Measurements from ENCODE around the gene HYLS1.

The HYLS1 gene

DNA sequence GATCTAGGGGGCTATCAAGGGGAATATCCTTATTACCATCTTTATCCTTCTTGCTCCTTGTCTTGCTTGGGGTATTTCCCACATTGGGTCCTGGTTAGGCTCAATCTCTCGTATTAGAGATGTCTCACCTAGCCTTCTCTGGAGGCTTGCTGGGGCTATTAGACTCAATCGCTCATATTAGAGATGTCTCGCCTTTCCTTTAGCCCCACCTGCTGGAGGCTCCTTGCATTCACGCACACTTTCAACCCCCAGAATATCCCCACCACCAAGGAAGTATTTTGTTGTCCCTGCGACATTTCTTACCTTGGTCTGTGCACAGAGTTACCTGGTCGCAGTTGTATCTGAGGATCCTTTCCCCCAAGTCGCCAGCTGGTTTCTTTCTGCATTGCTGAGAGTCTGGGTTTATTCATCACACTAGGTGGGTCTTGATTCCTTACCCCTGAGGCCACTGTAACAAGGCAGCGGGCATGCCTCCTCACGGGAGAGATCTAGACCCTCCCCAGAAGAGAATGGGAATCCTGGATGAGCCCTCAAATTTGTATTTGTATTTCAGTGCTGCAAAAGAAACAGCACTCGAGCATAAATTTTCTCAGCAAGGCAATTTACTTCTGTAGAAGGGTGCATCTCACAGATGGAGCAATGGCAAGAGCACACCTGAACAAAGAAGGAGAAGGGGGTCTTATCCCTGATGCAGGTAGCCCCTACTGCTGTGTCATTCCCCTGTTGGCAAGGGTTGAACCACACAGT lies 15.9 kb upstream of the HYLS1 start:
- no peak overlapping the region for H3K4me3 ChIP-seq (ENCODE audit: control insufficient read depth, low read depth, low read length)
- TF ChIP-seq, protein P1, sequence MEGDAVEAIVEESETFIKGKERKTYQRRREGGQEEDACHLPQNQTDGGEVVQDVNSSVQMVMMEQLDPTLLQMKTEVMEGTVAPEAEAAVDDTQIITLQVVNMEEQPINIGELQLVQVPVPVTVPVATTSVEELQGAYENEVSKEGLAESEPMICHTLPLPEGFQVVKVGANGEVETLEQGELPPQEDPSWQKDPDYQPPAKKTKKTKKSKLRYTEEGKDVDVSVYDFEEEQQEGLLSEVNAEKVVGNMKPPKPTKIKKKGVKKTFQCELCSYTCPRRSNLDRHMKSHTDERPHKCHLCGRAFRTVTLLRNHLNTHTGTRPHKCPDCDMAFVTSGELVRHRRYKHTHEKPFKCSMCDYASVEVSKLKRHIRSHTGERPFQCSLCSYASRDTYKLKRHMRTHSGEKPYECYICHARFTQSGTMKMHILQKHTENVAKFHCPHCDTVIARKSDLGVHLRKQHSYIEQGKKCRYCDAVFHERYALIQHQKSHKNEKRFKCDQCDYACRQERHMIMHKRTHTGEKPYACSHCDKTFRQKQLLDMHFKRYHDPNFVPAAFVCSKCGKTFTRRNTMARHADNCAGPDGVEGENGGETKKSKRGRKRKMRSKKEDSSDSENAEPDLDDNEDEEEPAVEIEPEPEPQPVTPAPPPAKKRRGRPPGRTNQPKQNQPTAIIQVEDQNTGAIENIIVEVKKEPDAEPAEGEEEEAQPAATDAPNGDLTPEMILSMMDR (IDR thresholded peaks at IDR 0.05; ENCODE audit: control insufficient read depth, insufficient read depth, low read depth, low read length, missing control alignments), result peak; percentile 67
- DNase-seq (ENCODE audit: low read depth), result no peak

DNA sequence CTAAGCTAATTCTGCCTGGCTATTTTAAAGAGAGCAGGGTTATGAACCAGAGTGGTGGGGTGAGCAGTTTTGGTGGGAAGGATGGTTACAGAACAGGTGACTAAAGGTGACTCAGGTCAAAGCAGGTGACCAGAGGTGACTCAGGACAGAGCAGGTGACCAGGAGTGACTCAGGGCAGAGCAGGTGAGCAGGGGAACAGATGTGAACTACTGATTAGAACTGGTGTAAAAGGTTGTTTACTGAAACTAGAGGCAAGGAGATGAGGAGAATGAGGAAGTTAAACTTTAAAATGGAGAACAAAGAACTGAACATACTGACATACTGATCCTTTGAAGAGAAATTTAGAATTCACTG lies 15.4 kb upstream of the HYLS1 start:
- TF ChIP-seq, protein P1 (IDR thresholded peaks at IDR 0.05; ENCODE audit: control insufficient read depth, insufficient read depth, low read depth, low read length, missing control alignments), result no peak
- no peak overlapping the region for H3K4me3 ChIP-seq (ENCODE audit: control insufficient read depth, low read depth, low read length)
- no peak for DNase-seq (ENCODE audit: low read depth)

DNA sequence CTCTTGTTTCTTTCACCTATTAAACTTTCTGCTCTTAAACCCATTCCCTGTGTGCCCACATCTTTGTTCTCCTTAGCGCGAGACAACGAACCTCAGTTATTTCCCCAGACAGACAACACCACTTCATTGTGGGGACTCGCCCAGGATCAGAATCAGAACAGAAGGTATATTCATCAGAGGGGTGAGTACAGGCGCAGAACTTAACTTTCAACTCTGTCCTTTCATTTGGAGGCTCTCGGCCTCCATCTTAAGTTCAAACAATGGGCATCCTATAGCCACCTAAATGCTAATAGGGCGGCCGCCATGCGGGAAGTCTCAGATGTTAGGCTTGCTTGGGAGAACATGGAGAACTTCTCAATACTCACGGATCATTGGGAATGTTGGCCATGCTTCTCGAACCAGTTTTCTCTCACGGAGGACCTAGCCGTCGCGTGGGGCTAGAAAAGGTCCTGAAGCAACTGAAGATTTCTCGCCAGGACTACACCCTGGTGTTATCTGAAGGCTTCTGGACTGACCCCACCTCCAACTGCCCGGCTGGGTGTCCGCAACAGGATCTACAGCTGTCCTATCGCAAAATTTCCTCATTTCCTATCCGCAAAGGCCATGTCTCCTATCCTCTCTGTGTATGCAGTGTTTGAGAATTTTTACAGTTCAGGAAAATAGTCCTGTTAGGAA lies 13.4 kb upstream of the HYLS1 start:
- H3K4me3 ChIP-seq (ENCODE audit: control insufficient read depth, low read depth, low read length), result no peak overlapping the region
- DNase-seq (ENCODE audit: low read depth), result no peak
- TF ChIP-seq, protein P1 (IDR thresholded peaks at IDR 0.05; ENCODE audit: control insufficient read depth, insufficient read depth, low read depth, low read length, missing control alignments), result no peak

DNA sequence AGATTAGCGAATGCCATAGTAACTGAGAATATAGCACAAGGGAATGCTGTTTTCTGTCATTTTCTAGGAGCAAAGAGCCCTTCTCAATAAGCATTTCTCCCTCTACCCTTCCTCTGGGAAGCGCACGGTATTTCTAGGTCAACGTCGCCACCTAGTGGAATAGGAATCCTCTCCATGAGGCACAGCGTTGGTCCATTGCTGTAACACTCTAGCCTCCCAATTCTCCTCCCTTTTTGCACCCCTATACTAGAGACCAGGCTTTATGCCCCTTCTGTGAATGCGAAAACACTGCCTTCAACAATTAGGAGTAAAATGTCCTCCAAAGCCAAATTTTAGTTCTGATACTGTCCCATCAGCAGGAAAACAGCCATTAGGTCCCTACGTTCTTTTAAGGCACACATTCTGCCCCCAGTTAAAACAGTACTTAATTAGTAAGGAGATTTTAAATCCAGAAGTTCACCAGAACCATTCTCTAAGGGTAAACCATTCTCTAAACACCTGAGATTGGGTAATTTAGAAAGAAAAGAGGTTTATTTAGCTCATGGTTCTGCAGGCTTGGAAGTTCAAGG lies 12.8 kb upstream of the HYLS1 start:
- H3K4me3 ChIP-seq (ENCODE audit: control insufficient read depth, low read depth, low read length), result no peak overlapping the region
- TF ChIP-seq, protein P1 (IDR thresholded peaks at IDR 0.05; ENCODE audit: control insufficient read depth, insufficient read depth, low read depth, low read length, missing control alignments), result peak; percentile 84
- peak; percentile 17 for DNase-seq (ENCODE audit: low read depth)

DNA sequence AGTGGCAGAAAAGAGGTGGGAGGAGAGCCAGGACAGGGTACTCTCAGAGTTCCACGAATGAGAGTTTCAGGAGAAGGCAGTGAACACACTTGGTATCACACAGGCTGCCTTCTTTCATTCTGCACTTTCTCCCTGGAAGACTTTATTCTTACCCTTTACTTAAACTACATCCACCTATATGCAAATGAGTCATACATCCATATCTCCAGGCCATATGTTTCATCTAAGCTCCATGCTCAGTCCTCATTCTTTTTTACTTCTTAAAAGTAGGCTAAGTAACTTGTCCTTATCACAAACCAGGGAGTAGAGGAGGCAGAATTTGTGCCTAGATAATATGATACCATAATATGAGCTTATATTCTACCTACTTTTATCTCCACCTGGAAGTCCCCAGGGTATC lies 6.2 kb upstream of the HYLS1 start:
- TF ChIP-seq, protein P1 (IDR thresholded peaks at IDR 0.05; ENCODE audit: control insufficient read depth, insufficient read depth, low read depth, low read length, missing control alignments), result no peak
- H3K4me3 ChIP-seq (ENCODE audit: control insufficient read depth, low read depth, low read length), result no peak overlapping the region
- DNase-seq (ENCODE audit: low read depth), result no peak

DNA sequence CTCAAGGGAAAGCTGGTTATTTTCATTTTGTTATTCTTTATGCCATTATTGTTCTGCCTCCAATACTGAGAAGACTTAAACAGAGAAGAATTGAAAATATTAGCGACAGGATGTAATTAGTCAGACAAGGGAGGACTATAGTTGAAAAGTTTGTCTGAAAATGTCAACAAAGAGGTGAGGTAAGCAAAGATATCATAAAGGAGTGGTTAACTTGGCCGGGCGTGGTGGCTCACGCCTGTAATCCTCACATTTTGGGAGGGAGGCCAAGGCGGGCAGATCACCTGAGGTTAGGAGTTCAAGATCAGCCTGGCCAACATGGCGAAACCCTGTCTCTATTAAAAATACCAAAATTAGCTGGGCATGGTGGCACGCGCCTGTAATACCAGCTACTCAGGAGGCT lies 4.1 kb upstream of the HYLS1 start:
- DNase-seq (ENCODE audit: low read depth), result no peak
- H3K4me3 ChIP-seq (ENCODE audit: control insufficient read depth, low read depth, low read length), result no peak overlapping the region
- TF ChIP-seq, protein P1 (IDR thresholded peaks at IDR 0.05; ENCODE audit: control insufficient read depth, insufficient read depth, low read depth, low read length, missing control alignments), result no peak
